ENCODE measurements around the gene PROM2.

GRCh38 chr2:95314598-95314963, 40.3 kb downstream of the PROM2 start:
- TF ChIP-seq POLR2A (IDR thresholded peaks at IDR 0.05), result no peak
- TF ChIP-seq, protein P1, sequence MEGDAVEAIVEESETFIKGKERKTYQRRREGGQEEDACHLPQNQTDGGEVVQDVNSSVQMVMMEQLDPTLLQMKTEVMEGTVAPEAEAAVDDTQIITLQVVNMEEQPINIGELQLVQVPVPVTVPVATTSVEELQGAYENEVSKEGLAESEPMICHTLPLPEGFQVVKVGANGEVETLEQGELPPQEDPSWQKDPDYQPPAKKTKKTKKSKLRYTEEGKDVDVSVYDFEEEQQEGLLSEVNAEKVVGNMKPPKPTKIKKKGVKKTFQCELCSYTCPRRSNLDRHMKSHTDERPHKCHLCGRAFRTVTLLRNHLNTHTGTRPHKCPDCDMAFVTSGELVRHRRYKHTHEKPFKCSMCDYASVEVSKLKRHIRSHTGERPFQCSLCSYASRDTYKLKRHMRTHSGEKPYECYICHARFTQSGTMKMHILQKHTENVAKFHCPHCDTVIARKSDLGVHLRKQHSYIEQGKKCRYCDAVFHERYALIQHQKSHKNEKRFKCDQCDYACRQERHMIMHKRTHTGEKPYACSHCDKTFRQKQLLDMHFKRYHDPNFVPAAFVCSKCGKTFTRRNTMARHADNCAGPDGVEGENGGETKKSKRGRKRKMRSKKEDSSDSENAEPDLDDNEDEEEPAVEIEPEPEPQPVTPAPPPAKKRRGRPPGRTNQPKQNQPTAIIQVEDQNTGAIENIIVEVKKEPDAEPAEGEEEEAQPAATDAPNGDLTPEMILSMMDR (IDR thresholded peaks at IDR 0.05), result no peak
